ENCODE measurements around the gene RMDN3.

The RMDN3 gene

GRCh38 chr15:40693904-40694687 lies 61.0 kb downstream of the RMDN3 start:
- no peak for DNase-seq (ENCODE audit: low read depth)

DNA sequence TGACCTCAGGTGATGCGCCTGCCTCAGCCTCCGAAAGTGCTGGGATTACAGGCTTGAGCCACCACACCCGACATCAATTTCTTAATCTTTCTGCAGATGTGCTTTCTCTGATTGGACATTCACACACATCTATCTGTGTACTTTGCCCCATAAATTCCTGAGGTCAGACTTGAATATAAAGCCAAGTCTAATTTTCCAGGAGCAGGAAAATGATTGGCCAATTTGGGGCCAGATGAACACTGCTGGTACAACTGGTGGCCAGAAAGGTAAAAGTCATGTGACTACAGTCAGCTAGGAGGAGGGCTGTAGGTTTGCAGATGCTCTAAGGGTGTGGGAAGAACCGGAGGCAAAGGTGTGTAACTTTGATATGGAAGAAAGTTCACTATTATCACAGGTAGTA lies 63.3 kb downstream of the RMDN3 start:
- DNase-seq (ENCODE audit: low read depth) = no peak

DNA sequence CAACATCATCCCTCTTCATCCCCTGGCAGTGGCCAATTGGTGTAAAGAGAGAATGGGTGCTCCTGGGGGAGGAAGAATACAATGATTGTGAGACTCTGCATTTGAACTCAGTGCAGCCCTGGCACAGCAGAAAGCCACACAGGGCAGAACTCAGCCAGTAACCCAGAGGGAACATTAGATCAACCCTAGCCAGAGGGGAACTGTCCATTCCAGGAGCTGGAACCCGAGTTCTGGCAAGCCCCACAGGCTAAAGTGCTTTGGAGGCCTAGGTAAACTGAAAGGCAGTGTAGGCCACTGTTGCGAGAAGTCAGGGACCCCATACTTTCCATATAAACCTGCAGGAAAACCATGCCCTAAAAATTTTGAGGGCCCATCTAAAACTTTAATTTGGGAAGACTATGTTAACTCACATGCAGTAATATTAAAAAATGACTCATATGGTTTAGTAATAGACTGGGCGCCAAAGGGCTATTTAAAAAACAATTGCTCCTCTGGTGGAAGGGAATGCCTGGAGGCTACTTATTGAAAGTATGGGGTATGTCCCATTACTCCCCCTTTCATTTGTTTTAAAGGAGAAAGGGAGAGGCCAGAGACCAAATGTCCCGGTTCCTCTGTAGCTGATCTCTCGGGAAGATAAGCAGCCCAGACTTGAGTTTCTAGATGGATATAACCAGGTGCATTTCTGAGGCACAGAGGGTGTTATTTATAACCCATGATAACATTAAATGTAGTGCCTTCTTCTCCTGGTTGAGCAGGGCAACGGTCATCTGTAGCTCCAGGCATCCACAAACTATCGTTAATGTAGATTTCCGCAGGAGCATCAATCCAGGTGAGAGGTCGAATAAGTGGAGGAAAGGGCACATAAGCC lies 65.9 kb downstream of the RMDN3 start:
- no peak for DNase-seq (ENCODE audit: low read depth)
